Stimulated activated CD4-positive, alpha-beta T cell treated with anti-CD3 and anti-CD28 coated beads, TNF-alpha, amount 100 ng/mL, for 48 hours (primary cell): Measurements from ENCODE around the gene PDP2.
"Not testable (repeated sequence)": the region's sequence is repeated elsewhere in the genome, so short reads cannot be mapped to it uniquely, and the experiment has no call there.

Source experiments
- DNase-seq, 3 donors: peaks; one replicate each; pipeline ENCODE4 v3.0.0-alpha.2; 2020; ENCODE audit warnings: low read depth in 3 of 3

Gene PDP2

GRCh38 chr16:66919569-66920298 lies 39.4 kb downstream of the PDP2 start:
- DNase-seq = no peak

GRCh38 chr16:66920299-66920590 lies 39.9 kb downstream of the PDP2 start:
- no peak for DNase-seq

GRCh38 chr16:66920924-66921680 lies 40.8 kb downstream of the PDP2 start:
- DNase-seq = no peak

DNA sequence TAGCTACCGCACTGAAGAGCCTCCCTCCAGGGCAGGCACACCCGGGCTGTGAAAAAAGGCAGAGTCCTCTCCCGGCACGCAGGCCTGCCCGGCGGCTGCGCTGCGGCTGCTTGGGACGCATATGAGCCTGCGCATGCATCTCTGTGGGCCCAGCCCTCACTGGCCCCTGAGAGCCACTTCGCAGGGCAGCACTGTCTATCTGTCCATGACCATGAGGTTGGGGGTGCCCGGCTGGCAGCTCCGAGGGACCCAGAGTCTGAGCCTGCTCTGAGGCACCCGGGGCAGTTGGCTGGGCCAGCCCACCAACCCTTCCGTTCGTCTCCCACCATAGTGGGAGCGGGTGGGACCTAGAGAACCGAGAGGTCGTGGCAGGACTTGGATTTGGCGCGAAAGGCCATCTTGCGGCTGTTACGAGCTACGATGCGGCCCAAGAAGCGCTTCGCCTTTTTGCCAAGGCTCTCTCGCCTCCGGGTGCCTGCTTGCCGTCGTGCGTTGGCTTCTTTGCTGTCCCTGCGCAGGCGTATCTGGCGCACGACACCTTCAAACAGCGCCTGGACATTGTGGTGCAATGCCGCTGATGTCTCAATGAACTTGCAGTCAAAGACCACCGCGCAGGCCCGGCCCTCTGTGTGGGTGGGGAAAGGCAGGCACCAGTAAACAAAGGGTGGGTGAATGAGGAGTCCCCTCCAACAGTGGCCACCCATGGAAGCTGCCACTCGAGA lies 41.6 kb downstream of the PDP2 start:
- no peak for DNase-seq

GRCh38 chr16:66923247-66923731 lies 43.0 kb downstream of the PDP2 start:
- no peak for DNase-seq

GRCh38 chr16:66923866-66924265 lies 43.6 kb downstream of the PDP2 start:
- DNase-seq = no peak

GRCh38 chr16:66924527-66925321 lies 44.4 kb downstream of the PDP2 start:
- peak in 1 of 3 donors; percentile 36 for DNase-seq

DNA sequence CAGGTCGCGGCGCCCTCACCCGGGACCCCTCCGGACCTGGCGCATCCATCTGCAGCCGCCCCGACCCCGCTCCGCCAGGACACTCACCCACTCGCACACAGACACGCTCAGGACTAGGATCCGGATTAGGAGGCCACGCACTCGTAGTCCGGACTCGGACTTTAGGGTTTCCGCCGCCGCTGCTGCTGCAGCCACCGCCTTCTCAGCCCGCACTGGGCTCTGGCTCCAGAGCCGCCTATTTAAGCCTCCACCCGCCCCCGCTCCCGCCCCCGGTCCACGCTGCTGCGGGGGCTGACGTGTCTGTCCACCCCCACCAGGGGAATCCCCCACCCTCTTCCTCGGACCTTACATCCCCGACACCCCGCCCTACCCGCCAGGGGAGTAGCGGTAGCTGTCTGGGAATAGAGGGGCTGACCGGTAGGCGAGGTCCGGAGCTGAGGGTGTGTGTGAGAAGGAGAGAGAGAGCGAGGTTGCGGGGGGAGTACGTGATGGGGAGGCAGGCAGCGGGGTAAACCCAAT lies 45.1 kb downstream of the PDP2 start, which contains the start of gene RRAD:
RRAD (minus strand) TSS at position 214 of the 519 bp plus-strand sequence. CDS start 356 bp downstream, outside the sequence.
- DNase-seq = no peak

DNA sequence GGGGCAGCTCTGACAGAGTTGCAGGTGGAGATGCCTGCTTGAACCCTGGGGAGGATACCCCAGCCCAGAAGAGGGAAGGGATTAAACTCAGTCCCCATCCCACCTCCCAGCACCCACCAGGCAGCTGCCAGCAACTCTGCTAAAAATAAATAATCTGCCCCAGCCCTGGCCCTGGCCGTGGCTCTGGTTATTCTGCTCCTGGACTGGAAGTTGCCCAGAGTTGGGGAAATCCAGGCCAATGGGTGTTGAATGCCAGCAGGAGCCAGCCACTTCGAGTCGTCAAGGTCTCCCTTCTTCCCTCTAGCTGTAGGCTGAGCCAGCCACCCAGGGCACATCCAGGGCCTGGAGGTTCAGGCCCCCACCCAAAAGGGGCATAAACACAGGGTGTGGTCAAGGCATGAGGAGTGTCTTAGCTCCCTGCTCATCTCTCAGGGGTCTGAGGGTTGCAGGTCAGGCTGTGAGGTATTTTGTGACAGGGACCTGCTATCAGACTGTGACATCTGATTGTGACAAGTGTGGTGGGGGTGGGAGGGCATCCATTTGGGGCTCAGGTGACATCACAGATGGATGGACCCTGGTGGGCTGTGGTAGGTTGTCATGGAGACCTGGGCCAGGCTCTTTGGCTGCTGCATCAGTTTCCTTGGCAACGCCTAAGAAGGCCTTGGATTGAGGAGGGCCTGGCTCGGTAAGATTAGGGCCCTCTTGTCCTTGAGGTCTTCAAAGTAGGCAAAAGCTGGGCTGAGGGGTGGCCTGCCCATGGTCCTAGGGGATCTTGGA lies 46.0 kb downstream of the PDP2 start:
- DNase-seq = no peak

- DNase-seq = no peak
Observed at GRCh38 chr16:66926961-66927436, 46.7 kb downstream of the PDP2 start.

GRCh38 chr16:66927918-66928649 lies 47.8 kb downstream of the PDP2 start:
- DNase-seq = no peak

- peak in 1 of 3 donors; percentile 47 for DNase-seq
Observed at GRCh38 chr16:66928702-66929388, 48.5 kb downstream of the PDP2 start.

DNA sequence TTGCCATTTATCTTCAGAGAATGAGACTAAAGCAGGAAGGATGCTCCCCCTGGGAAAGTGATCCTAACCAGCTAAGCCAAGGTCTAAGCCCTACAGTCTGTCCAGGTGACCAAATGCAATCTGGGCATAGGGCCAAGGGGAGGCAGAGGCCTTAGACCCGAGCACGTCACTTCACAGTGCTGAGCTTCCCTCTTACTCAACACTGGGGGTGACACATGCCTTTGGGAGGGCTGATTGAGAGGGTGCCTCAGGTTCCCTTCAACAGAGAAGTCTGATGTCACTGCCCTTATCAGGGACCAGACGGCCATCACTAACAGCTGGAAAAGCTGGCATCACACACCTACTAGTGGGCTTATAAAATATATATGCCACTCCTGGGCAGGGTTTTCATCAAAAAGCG lies 49.9 kb downstream of the PDP2 start:
- no peak for DNase-seq

- DNase-seq = no peak
Observed at GRCh38 chr16:66931665-66932064, 51.4 kb downstream of the PDP2 start.

- DNase-seq = no peak
Observed at GRCh38 chr16:66932076-66932475, 51.8 kb downstream of the PDP2 start.

- peak; percentile 32 to 53 (median 42) for DNase-seq
Observed at GRCh38 chr16:66933776-66934137, 53.4 kb downstream of the PDP2 start.

DNA sequence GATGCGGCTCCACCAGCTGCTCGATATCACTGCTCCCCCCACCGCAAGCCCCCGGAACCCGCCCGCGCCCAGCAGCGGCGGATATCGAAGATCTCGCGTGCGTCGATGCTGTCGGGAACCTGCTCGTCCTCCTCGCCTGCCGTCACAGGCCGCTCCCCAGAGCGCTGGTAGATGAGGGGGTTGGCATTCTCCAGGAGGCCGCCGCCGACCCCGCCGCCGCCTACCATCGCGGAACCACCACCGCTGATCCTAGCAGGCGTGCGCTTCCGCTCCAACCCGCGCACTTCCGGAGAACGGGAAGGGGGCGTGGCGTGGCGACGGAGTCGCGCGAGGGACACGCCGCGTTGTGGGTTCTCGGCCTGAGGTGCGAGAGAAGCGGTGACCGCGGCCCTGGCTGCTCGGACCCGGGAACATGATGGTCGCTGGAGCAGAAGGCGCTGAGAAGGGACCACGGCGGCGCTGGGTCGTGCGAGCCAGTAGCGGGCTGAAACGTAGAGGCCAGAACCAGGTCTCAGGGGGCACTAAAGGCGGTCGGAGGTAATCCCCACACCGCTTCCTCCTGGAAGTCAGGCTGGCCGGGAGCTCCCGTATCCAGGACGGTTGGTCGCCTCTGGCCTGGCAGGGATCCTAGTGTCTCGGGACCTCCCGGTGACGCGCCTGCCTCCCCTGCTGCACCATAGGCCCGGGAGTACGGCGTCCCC lies 54.0 kb downstream of the PDP2 start, which contains the start of gene CIAO2B:
CIAO2B (minus strand) TSS at position 265 of the 701 bp plus-strand sequence; CDS start at position 227, 38 bp downstream.
- DNase-seq = peak; percentile 79 to 93 (median 80)

GRCh38 chr16:66934839-66935313 lies 54.6 kb downstream of the PDP2 start:
- DNase-seq = not testable (repeated sequence)
